Upper lobe of right lung (tissue), 1 donor: Measurements from ENCODE around the gene FAM181A. TPM values are rescaled to one million over a fixed set of nuclear protein-coding genes. Genes with fewer than 3 reads are reported as not detected.

ENCODE experiments used
- ATAC-seq: fragments of 200-7000 bp; cut with Tn5 transposase; one replicate; pipeline ENCODE4 v1.9.1; 2020; ENCODE audit warnings: mild to moderate bottlenecking, moderate library complexity
- DNase-seq: peaks from one replicate; pipeline ENCODE4 v3.0.0-alpha.2; 2020
- H3K27ac ChIP-seq: fragments of 200-600 bp; one replicate; pipeline ENCODE4 v1.8.0; 2022
- H3K27me3 ChIP-seq: fragments of 200-600 bp; one replicate; pipeline ENCODE4 v1.8.0; 2022; ENCODE audit warnings: mild to moderate bottlenecking
- H3K36me3 ChIP-seq: fragments of 200-600 bp; one replicate; pipeline ENCODE4 v1.8.0; 2022
- H3K4me1 ChIP-seq: fragments of 200-600 bp; one replicate; pipeline ENCODE4 v1.8.0; 2022
- H3K4me3 ChIP-seq: fragments of 200-600 bp; one replicate; pipeline ENCODE4 v1.8.0; 2022; ENCODE audit warnings: mild to moderate bottlenecking
- H3K9me3 ChIP-seq: fragments of 200-600 bp; one replicate; pipeline ENCODE4 v1.8.0; 2022
- CTCF ChIP-seq: fragments of 200-600 bp; IDR thresholded peaks from one replicate; pipeline ENCODE4 v1.8.0; 2022; ENCODE audit warnings: antibody characterized with exemption
- intact Hi-C: fragments of 100-400 bp; cut with DNase I; formaldehyde crosslinking; loops from one replicate; pipeline ENCODE4 v1.11.0; 2022
- total RNA-seq: library from RNA; stranded (reverse); fragmentation: NEBNext Ultra II Directional; extraction: Animal tissue kit (Norgen Biotek cat#: 25700); gene quantifications from one replicate; pipeline ENCODE4 v1.2.1, GENCODE V29; 2021
- donor health status: DM: no; HTN: yes; CAD: no; lungs with severe emphysema.

Gene FAM181A
- total RNA-seq, 1 donor from 2014 or later = 3.5 TPM

GRCh38 chr14:93932642-93933041 is 5.5 kb downstream of the FAM181A start:
- Histone ChIP-seq H3K36me3 (no peaks in the 10 kb centered on the region), H3K9me3 (no peaks in the 10 kb centered on the region), H3K4me3 (no peak overlapping the region), H3K27ac (no peak overlapping the region), H3K4me1 (no peaks in the 10 kb centered on the region), H3K27me3 (peaks cover 13% of the 10 kb centered on the region)
- TF ChIP-seq CTCF = no peak
- DNase-seq (no peak), ATAC-seq (no peak)
- intact Hi-C loops = no loop called here

GRCh38 chr14:93935213-93935612 is 8.1 kb downstream of the FAM181A start:
- intact Hi-C loops = no loop called here
- Histone ChIP-seq H3K27me3 (peaks cover 22% of the 10 kb centered on the region), H3K36me3 (no peaks in the 10 kb centered on the region), H3K4me3 (no peak overlapping the region), H3K27ac (no peak overlapping the region), H3K9me3 (no peaks in the 10 kb centered on the region), H3K4me1 (peaks cover 6% of the 10 kb centered on the region)
- DNase-seq (no peak), ATAC-seq (no peak)
- no peak for TF ChIP-seq CTCF

GRCh38 chr14:93936245-93936644 is 9.1 kb downstream of the FAM181A start:
- TF ChIP-seq CTCF = peak; percentile 46
- Histone ChIP-seq H3K36me3 (no peaks in the 10 kb centered on the region), H3K27ac (no peak overlapping the region), H3K27me3 (peaks cover 22% of the 10 kb centered on the region), H3K4me1 (peaks cover 6% of the 10 kb centered on the region), H3K4me3 (no peak overlapping the region), H3K9me3 (no peaks in the 10 kb centered on the region)
- DNase-seq = no peak
- intact Hi-C loops = no loop called here
- peak; percentile 25 for ATAC-seq

- no peak for ATAC-seq
Observed at GRCh38 chr14:93936926-93937325, 9.8 kb downstream of the FAM181A start.

GRCh38 chr14:93937519-93937918 is 10.4 kb downstream of the FAM181A start:
- no peak overlapping the region for H3K27ac ChIP-seq
- H3K27me3 ChIP-seq = peaks cover 22% of the 10 kb centered on the region
- no peaks in the 10 kb centered on the region for H3K36me3 ChIP-seq
- DNase-seq (no peak), ATAC-seq (no peak)
- intact Hi-C loops = no loop called here
- H3K9me3 ChIP-seq = no peaks in the 10 kb centered on the region
- no peak overlapping the region for H3K4me3 ChIP-seq
- peaks cover 6% of the 10 kb centered on the region for H3K4me1 ChIP-seq
- no peak for TF ChIP-seq CTCF

More at GRCh38 chr14:93936926-93937325, 9.8 kb downstream of the FAM181A start:
- intact Hi-C loops = no loop called here
- Histone ChIP-seq H3K4me3 (no peak overlapping the region), H3K9me3 (no peaks in the 10 kb centered on the region), H3K4me1 (peaks cover 6% of the 10 kb centered on the region), H3K36me3 (no peaks in the 10 kb centered on the region), H3K27me3 (peaks cover 22% of the 10 kb centered on the region), H3K27ac (no peak overlapping the region)
- DNase-seq = no peak
- no peak for TF ChIP-seq CTCF

GRCh38 chr14:93938751-93939303 is 11.7 kb downstream of the FAM181A start:
- H3K4me1 ChIP-seq = peaks cover 6% of the 10 kb centered on the region
- H3K27ac ChIP-seq = no peak overlapping the region
- peaks cover 22% of the 10 kb centered on the region for H3K27me3 ChIP-seq
- peak overlapping the region; percentile 36 for H3K4me3 ChIP-seq
- H3K36me3 ChIP-seq = no peaks in the 10 kb centered on the region
- ATAC-seq (no peak), DNase-seq (no peak)
- no peaks in the 10 kb centered on the region for H3K9me3 ChIP-seq
- no peak for TF ChIP-seq CTCF
- intact Hi-C loops = no loop called here
